Adrenal gland (tissue), 5 donors: Measurements from ENCODE around the gene SYCE1L.

Experiments used
- POLR2A ChIP-seq, 2 donors: fragments of 450-650 bp; IDR thresholded peaks; one replicate each; pipeline ENCODE4 v1.6.1; 2017; ENCODE audit warnings: antibody characterized with exemption in 2 of 2, mild to moderate bottlenecking in 2 of 2, moderate library complexity in 1 of 2
- TF ChIP-seq, protein P1 (sequence below), 6 experiments: fragments of 450-650 bp in 4 of 6; fragments of 200-600 bp in 2 of 6; sonication (generic) in 1 of 6; IDR thresholded peaks; 1 replicate in 5 of 6; 2 replicates in 1 of 6; pipeline versions ENCODE4 v1.5.1 to v1.8.0; 2016 to 2021; ENCODE audit warnings: antibody characterized with exemption in 6 of 6, mild to moderate bottlenecking in 2 of 6, moderate library complexity in 1 of 6
- donor health status: DM: no; HTN: no; CAD: no.

DNA sequence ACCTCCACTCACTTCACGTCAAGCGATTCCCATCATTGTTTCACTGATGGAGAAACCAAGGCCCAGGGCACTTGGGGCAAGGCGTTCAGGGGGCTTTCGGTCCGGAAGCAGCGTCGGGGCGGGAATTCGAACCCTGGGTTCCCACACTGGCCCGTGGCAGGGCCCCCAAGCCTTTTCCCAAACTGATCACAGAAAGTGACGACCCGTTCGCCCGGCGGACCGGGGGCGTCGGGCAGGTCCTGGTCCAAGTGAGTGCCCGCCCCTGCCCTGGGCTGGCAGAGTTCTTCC is 9.1 kb upstream of the SYCE1L start:
- TF ChIP-seq, protein P1, sequence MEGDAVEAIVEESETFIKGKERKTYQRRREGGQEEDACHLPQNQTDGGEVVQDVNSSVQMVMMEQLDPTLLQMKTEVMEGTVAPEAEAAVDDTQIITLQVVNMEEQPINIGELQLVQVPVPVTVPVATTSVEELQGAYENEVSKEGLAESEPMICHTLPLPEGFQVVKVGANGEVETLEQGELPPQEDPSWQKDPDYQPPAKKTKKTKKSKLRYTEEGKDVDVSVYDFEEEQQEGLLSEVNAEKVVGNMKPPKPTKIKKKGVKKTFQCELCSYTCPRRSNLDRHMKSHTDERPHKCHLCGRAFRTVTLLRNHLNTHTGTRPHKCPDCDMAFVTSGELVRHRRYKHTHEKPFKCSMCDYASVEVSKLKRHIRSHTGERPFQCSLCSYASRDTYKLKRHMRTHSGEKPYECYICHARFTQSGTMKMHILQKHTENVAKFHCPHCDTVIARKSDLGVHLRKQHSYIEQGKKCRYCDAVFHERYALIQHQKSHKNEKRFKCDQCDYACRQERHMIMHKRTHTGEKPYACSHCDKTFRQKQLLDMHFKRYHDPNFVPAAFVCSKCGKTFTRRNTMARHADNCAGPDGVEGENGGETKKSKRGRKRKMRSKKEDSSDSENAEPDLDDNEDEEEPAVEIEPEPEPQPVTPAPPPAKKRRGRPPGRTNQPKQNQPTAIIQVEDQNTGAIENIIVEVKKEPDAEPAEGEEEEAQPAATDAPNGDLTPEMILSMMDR (IDR thresholded peaks at IDR 0.05), result no peak
- no peak for TF ChIP-seq POLR2A (IDR thresholded peaks at IDR 0.05)
